GM12891 (cell line): ENCODE measurements around the gene MTMR3.

Experiments used
- POLR2A ChIP-seq: IDR thresholded peaks from 2 replicates; pipeline ENCODE4 v1.6.1; 2011; ENCODE audit warnings: low read depth, low read length, control low read depth
- POLR2AphosphoS5 ChIP-seq: IDR thresholded peaks from 2 replicates; pipeline ENCODE4 v1.6.1; 2011; ENCODE audit warnings: low read depth, low read length, control low read depth
- TAF1 ChIP-seq: IDR thresholded peaks from 2 replicates; pipeline ENCODE4 v1.6.1; 2011; ENCODE audit warnings: low read depth, low read length, control low read depth

DNA sequence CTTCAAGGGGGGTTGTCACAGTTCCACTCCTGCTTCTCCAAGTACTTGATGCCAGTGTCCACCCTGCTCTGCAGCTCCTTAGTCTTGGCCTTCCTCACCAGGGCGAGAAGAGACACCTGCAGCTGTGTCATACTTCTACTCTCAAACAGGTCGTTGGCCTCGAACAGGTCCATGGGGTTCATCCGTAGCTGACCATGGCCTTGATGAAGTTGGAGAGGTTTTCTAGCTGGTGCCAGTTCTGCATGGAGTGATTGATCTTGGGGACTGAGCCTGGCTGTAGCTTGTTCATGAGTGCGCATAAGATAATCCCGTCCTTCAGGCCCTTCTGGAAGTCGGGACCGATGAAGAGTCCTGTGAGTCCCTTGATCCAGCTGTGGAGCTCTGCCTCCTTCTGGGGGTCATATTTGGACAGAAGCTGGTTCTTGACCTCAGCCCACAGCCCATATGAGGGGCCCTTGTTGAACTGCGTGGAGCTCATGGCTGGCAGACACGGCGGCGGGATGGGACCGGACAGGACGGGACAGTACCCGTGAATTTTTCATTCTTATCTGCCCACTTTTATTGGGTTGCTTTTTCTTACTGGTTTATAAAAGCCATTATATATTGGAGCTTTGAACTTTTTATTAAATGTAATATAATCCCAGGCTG lies 163.9 kb downstream of the MTMR3 start:
- TF ChIP-seq POLR2A (no peak), POLR2AphosphoS5 (no peak), TAF1 (no peak)
